Stimulated activated CD4-positive, alpha-beta T cell treated with anti-CD3 and anti-CD28 coated beads, Interleukin-4, amount 100 ng/mL, for 4 hours (primary cell): ENCODE results near the gene COX11.

ENCODE experiments used
- DNase-seq, 2 experiments: peaks; one replicate each; pipeline ENCODE4 v3.0.0-alpha.2; 2020

Gene COX11, protein sequence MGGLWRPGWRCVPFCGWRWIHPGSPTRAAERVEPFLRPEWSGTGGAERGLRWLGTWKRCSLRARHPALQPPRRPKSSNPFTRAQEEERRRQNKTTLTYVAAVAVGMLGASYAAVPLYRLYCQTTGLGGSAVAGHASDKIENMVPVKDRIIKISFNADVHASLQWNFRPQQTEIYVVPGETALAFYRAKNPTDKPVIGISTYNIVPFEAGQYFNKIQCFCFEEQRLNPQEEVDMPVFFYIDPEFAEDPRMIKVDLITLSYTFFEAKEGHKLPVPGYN

DNA sequence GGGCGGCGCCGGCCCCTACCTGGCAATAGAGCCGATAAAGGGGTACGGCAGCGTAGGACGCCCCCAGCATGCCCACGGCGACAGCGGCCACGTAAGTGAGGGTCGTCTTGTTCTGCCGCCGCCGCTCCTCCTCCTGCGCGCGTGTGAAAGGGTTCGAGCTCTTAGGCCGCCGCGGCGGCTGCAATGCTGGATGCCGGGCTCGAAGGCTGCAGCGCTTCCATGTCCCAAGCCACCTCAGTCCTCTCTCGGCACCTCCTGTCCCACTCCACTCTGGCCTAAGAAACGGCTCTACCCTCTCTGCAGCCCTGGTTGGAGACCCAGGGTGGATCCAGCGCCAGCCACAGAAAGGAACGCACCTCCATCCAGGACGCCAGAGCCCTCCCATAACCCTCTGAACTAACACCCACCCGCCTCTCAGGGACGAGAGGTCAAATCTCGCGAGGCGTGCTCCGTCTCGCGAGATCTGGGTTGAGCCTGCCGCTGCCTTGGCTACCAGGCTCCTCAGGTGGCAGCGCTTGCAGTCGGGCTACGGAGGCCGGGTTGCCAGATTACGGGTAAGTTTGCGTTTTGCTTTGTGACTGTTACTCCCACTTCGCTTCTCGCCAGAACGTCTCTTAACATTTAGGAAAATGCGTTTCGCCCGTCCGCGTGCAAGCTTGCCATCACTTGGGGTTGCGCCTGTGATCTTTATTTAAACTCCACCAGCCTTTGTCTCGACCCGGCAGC, at the start of gene COX11, which contains the start of gene STXBP4:
Gene COX11, minus strand, starts transcription at position 393 of the 726 bp plus-strand sequence. Its CDS starts 8 bp downstream, at position 385.
Gene STXBP4, plus strand, starts transcription at position 504 of the 726 bp plus-strand sequence. CDS start 17,455 bp downstream, outside the sequence.
- peak; percentile 92 to 94 for DNase-seq

DNA sequence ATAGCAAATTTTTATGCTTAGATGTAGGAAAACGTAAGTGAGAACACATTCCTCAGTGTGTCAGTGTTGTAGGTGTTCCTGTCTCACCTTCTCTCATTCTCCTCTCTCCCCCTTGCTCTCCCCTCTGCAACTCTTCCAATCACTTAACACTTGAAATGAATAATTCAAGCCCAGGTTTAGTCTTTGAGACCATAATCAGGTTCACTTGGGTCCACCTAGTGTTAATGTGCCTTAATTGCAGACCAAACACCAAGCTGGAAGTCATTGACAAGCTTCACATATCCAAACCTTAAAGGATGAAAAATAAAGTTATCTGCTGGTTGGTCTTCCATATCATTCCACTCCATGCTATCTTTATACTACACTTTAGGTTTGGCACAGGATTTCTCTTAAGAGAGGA, 37.1 kb upstream of the COX11 start:
- DNase-seq, result no peak

DNA sequence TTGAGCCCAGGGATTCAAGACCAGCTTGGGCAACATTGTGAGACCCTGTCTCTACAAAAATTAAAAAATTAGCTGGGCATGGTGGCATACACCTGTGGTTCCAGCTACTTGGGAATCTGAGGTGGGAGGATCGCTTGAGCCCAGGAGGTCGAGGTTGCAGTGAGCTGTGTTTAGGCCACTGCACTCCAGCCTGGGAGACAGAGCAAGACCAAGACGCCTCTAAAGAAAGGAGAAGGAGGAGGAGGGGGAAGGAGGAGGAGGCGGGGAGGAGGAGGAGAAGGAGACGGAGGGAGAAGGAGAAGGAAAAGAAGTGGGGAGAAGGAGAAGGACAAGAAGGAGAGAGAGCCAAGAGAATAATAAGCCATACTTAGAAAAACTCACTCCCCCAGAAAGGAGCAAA, 36.0 kb upstream of the COX11 start:
- no peak for DNase-seq

DNA sequence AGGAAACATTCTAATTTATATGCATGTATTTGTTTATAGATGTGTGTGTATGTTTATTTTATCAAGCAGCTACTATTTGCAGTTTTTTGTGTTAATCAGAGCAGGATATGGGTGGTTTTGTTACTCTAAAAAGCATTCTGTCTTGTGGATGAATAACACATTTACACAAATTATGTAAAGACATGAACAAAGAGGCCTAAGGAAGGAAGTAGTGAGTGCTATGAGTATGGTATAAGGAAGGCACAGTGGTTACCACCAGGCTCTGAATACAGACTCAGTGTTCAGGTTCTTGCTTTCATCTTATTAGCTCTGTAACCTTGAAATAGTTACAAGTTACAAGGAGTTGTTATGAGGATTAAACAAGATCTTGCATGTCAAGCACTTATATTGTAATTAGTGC, 34.0 kb upstream of the COX11 start:
- no peak for DNase-seq

DNA sequence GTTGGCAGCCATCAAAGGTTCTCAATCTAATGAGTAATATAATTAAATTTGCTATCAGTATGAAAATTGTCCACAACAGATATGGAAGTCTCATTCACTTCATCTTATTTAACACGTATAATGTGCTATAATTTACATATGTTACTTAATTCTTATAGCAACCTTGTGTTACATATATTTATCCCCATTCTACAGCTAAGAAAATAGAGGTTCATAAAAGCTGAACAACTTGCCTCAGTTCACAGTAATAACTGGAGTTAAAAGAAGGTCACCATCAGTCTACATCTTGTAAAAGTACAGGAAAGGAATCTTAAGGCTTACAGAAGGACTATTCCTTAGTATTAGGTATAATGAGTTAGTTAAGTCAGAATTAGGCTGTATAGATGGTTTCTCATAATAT, 28.0 kb upstream of the COX11 start:
- DNase-seq, result no peak

DNA sequence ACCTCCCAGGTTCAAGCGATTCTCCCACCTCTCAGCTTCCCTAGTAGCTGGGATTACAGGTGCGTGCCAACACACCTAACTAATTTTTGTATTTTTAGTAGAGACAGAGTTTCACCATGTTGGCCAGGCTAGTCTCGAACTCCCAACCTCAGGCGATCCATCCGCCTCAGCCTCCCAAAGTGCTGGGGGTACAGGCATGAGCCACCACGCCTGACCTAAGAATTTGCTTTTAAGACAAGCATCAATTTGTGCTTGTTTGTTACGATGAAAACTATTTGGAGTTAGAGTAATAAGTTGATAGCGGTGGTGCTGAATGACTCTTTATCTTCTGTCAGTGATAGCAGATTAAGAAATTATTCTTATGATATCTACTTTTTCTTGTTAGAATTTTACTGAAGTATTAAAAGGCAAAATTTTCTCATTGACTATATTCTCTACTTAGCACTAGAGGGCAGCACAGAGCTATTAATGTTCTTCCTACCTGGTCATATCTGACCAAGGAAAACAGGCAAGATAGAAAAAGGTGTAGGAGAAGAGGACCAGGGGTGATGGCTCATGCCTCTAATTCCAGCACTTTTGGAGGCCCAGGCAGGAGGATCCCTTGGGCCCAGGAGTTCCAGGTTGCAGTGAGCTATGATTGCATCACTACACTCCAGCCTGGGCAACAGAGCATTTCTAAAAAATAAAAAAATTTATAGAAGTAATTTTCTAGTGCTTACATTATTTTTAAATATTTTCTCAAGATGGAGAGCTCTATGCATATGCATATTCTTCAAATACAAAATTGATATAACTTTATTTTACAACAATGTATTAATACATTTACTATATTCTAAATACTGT, 24.6 kb upstream of the COX11 start:
- DNase-seq, result no peak

DNA sequence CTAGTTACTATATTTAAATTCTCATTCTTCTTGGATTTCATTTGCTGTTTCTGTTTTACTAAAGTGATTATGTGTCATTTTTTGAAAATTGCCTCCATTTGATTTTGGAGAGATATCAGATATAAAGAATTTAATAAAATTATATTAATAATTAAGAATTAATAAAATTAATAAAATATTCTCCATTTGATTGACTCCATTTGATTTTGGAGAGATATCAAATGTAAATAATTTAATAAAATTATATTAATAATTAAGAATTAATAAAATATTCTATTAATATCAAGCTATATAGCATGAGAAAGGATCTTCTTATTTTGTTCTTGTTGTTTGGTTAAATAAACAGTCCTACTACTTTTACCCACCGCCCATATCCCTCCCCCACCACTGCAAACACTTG, 23.1 kb upstream of the COX11 start:
- no peak for DNase-seq

DNA sequence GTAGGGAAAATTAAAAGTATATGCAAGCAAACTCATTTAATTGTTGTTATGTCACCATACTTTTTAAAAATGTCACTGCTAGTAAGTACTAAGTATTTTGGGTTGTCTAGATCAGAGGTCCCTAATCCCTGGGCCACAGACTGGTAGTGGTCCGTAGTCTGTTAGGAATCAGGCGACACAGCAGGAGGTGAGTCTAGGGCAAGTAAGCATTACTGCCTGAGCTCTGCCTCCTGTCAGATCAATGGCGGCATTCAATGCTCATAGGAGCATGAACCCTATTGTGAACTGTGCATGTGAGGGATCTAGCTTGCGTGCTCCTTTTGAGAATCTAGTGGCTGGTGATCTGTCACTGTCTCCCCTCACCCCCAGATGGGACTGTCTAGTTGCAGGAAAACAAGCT, 21.7 kb upstream of the COX11 start:
- DNase-seq, result no peak

DNA sequence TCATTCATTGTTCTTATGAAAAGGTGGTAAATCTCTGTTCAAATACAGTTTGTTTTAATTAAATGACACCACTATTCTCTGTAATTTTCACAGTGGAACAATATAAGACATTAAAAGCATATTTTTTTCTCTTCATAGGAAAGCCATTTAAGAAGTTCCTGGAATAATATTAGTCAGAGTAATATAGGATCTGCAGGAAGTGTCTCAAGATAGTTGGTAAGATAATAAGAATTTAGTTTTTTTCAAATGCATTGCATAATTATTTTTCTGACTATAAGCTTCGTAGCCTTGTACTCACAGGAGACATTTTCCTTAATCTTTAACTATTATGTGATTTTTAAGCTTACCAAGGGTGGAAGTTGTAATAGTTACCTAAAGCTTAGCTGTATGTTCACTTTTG, 17.0 kb upstream of the COX11 start:
- DNase-seq, result no peak

DNA sequence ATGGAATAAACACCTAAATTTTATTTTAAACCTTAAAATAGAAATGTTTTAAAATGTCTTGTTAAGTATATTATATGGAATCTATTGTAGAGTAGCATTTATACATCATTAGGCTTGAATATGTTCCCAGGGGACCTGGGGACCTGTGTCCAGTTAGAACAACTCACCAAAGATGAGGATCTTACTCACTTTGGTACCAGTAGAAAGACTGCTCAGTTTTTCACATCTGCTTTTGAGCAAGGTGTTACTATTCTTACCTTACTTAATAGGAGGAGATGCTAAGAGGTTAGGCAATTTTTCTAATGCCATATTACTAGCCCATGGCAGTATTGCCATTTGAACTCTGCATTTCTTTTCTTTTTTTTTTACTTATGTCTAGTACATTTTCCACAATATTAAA, 14.8 kb upstream of the COX11 start:
- no peak for DNase-seq

DNA sequence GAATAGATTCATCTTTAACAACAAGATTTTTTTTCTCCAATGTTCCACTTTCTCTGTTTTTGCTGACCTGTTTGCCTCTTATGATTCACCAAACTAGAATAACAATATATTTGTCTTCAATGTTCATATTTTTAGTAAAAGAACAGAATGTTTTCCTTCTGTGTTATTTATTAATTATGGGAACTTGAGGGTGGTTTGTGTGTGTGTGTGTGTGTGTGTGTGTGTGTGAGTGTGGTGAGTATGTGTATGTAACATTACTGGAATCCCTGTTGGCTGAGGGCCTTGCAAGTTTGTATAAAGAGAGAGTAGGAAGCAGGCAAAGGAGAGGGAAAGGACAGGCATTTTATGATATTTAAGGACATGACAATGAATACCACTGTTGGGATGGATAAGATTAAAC, 13.9 kb upstream of the COX11 start:
- DNase-seq, result no peak

DNA sequence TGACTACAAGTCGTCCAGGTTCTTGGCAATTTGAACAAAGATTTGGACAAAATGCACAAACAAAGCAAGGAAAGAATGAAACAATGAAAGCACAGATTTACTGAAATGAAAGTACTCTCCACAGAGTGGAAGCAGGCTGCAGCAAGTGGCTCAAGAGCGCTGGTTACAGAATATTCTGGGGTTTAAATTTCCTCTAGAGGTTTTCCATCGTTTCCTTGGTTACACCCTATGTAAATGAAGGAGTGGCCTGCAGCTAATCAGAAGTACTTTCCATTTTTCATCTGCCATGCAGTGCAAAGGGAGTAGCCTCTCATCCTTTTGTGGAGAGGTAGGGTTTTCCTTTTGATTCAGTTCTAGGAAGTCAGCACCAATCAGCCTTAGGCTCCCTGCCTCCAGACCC, 11.9 kb upstream of the COX11 start:
- no peak for DNase-seq

DNA sequence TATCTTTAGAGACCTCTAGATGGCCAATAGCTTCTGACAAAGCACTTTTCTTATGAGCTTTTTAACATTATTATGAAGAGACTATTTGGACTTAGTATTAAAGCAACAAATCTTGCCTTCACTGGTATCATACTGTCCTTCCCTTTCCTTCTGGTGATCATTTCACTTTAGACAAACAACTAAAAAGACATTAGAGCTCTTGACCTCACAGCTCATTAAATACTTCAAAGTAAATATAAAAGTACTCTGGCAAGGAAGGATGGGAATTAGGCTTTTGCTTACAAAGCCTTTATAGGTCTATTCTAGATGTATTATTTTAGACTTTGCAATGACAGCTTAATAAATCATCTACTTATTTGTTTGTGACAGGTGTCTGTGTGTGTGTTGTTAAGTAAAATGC, 11.2 kb upstream of the COX11 start:
- DNase-seq, result no peak

DNA sequence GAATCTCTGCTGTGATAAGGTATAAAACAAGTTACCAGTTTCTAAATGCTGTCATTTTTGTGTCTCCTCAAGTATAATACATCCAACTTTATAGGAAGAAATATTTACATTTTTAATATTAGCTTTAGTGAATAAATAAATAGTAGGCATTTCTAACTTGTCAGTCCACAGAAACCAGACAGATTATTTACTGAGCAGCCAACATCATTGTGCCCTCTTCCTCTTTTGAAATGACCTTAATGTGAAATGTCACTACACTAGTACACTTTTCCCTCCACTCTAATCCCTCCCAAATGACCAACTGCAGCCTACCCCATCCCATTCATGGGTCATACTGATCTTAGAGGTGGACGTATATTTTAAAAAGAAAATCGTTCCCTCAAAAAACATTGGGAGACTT, 9.3 kb upstream of the COX11 start:
- no peak for DNase-seq

DNA sequence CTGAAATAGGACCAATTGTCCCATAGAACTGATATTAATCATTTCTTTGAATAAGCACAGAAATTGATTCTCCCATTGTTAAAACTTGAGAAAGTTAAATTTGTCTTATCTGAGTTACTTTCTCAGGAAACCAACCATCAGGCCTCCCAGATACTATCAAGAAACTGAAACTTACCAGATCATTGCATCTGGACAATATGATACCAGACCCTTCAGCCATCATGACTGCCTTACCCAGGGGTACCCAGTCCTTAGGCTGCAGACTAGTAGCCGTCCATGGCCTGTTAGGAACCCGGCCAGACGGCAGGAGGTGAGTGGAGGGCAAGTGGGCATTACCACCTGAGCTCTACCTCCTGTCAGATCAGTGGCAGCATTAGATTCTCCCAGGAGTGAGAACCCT, 7.9 kb upstream of the COX11 start:
- DNase-seq, result no peak

DNA sequence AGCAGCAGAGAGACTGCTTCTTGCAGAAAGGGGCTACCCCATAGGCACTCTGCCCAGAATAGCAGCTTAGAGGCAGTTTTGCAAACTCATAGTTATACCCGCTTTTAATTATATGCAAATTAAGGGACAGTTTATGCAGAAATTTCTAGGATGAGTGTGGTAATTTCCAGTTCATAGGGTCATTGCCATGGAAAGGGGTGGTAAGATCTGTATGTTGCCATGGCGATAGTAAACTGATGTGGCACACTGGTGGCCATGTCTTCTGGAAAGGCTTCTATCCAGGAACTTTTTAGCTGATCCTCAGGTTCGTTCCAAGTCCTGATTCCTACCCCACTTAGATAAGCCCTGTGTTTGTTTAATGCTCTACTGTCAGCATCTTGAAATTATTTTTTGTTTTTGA, 6.3 kb upstream of the COX11 start:
- DNase-seq, result no peak

DNA sequence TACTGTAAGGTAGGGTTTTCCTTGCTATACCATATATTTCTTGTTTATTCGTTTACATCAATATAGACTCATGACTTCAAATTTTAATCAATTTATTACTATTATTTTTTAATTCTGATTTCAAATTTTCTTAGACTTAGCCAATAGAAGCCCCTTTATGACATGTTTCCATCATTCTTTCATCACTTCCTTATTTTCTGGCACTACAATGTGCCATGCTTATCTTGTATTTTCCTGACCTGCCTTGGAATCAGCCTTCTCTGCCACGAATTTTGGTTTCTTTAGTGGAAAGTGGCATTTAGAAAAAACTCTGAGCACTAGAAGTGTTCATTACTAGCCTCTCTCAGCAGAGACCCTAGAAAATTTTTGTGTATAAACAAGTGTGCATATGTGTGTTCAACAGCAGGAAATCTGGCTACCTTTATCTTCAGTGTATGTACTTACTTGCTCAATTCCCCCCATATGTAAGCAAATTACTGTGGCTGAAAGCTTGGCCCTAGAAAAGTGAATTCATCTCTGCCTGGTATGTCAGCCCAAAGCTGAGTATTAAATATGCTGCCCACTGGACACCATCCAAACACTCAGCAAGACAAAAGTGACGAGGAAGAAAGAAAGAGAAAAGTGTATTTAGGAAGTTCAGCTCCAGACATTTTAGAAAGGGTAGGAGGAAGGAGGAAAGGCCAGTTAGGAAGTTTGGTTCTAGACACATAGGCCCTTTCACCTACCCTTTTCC, 4.1 kb upstream of the COX11 start:
- no peak for DNase-seq

DNA sequence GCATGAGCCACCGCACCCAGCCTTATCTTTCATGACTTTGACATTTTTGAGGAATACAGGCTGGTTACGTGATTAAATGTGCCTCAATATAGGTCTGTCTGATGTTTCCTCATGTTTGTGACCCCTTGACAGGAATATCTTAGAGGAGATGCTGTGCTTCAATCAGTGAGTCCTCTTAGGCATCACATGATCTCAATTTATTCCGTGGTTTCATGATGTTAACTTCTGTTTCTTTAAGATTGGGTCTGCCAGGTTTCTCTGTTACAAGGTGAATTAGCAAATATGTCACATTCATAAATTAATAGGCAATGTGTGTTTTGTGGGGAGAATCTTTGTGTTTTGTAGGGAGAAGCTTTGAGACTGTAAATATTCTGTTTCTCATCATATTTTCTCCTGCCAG, 3.4 kb upstream of the COX11 start:
- no peak for DNase-seq

DNA sequence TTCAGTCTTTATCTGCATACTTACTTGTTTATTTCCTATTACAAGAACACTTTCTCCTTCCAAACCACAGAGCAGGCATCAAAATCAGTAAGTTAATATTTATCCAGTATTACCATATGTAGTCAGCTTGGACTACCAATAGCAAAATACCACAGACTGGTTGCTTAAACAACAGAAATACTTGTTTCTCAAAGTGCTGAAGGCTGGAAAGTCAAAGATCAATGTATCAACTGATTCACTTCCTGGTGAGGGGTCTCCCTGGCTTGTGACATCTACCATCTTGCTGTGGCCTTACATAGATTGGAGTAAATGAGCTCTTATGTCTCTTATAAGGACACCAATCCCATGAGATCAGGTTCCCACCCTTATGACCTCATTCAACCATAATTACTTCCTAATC, 2.7 kb upstream of the COX11 start:
- no peak for DNase-seq

DNA sequence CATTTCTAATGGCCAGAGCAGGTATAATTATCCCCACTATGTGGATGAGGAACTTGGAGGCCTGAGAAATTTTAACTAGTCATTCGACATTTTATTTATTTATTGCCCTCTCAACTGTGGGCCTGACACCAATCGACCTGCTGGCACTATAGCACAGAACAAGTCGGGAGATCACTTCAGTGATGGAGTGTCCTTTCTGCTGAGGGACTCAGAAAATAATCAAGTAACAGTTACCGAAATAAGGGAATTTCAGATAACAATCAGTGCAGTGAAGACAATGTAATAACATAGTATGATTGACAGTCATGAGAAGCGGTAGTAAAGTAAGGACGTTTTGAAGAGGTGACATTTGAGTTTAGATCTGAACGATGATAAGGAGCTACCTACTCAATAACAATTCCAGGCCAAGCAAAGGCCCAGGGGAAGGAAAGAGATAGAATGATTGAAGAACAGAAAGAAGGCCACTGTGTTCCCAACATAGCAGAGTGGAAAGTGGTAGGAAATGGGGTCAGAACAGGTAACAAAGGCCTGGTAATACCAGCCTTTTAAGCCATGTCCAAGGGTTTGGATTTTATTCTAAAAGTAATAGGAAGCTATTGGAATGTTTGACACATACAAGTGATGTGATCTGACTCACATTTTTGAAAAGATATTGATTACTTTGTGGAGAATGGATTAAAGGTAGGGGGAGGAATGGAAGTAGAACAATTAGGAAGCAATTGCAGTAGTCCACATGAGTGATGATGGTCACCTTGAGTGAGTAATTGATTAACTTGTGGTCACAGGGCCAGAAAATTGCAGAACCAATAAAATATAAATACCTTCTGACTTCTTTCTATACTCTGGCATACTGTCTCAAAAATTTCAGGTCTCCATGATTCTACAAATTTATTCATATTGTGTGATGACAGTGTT, 1.5 kb upstream of the COX11 start:
- DNase-seq, result no peak

DNA sequence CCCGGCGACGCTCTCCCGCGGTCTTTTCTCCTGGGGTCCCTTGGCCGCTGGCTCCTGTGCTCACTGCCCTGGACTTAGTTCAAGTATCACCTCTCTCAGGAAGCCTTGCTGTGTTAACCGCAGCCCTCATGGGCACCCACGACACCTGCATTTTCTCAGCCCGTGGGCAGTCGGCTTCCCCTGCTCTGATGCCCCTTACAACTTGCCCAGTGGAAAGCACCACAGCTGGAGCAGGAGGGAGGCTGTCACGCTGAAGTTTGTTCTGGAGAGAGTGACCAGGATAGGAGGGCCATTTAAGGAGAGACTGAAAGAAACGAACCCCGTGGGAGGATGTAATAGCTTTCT, 506 bp upstream of the COX11 start:
- DNase-seq, result peak in 1 of 2 experiments; percentile 25
